HEK293 (cell line): ENCODE measurements around the gene ADGRL1.
"Not testable (repeated sequence)": the region's sequence is repeated elsewhere in the genome, so short reads cannot be mapped to it uniquely, and the experiment has no call there.

Experiments used
- CTCF ChIA-PET: fragments of 350-600 bp; formaldehyde crosslinking; extraction: SDS; loops from one replicate; lab custom pipeline; 2021; ENCODE audit warnings: antibody characterized with exemption; lab: Yijun Ruan, JAX
- POLR2A ChIA-PET: fragments of 300-600 bp; formaldehyde crosslinking; extraction: SDS; loops from one replicate; lab custom pipeline; 2020; ENCODE audit warnings: antibody characterized with exemption, inconsistent platforms; lab: Yijun Ruan, JAX
- H3K27ac ChIP-seq: fragments of 200-500 bp; sonication (Bioruptor generic); 2 replicates; pipeline ENCODE4 v1.5.1; 2014; ENCODE audit warnings: low read depth, low read length, control low read depth, inconsistent platforms; ENCODE audit errors: extremely low read depth
- H3K36me3 ChIP-seq, 2 experiments: fragments of 200-500 bp in 1 of 2; sonication (Bioruptor generic) in 1 of 2; 1 replicate in 1 of 2; 2 replicates in 1 of 2; pipeline ENCODE4 v1.5.1; 2014 to 2017; ENCODE audit warnings: inconsistent platforms in 2 of 2, low read length in 2 of 2; ENCODE audit not compliant: control insufficient read depth in 2 of 2, insufficient read depth in 1 of 2
- H3K4me1 ChIP-seq: fragments of 200-500 bp; sonication (Bioruptor generic); 2 replicates; pipeline ENCODE4 v1.5.1; 2014; ENCODE audit warnings: mild to moderate bottlenecking, low read length, inconsistent platforms; ENCODE audit not compliant: control insufficient read depth, insufficient read depth
- H3K4me3 ChIP-seq: 2 replicates; pipeline ENCODE4 v1.5.1; 2011; ENCODE audit warnings: low read depth, mild to moderate bottlenecking, control low read depth, low read length, moderate library complexity
- H3K9me3 ChIP-seq: fragments of 200-500 bp; sonication (Bioruptor generic); 2 replicates; pipeline ENCODE4 v1.5.1; 2014; ENCODE audit warnings: low read depth, low read length, inconsistent platforms; ENCODE audit not compliant: control insufficient read depth, insufficient read depth
- GLIS1 ChIP-seq: fragments of 450-650 bp; formaldehyde crosslinking; IDR thresholded peaks from 2 replicates; pipeline ENCODE4 v1.5.1; 2016; ENCODE audit warnings: missing biosample characterization, missing genetic modification characterization
- IKZF3 ChIP-seq: fragments of 450-650 bp; IDR thresholded peaks from 2 replicates; pipeline ENCODE4 v1.5.0; 2018; ENCODE audit warnings: missing biosample characterization, mild to moderate bottlenecking, missing genetic modification characterization, moderate library complexity
- OVOL3 ChIP-seq: fragments of 450-650 bp; formaldehyde crosslinking; IDR thresholded peaks from 2 replicates; pipeline ENCODE4 v1.5.1; 2016; ENCODE audit warnings: missing biosample characterization, missing genetic modification characterization
- PRDM6 ChIP-seq: fragments of 450-650 bp; formaldehyde crosslinking; IDR thresholded peaks from 2 replicates; pipeline ENCODE4 v1.5.1; 2017; ENCODE audit warnings: missing biosample characterization, missing genetic modification characterization
- TCF7L2 ChIP-seq: IDR thresholded peaks from 2 replicates; pipeline ENCODE4 v1.6.1; 2011; ENCODE audit warnings: low read depth, mild to moderate bottlenecking, inconsistent platforms, low read length, moderate library complexity, borderline replicate concordance
- TRIM28 ChIP-seq: IDR thresholded peaks from 2 replicates; pipeline ENCODE4 v1.6.1; 2011; ENCODE audit warnings: low read length, control low read depth, borderline replicate concordance
- ZBTB8A ChIP-seq: fragments of 450-650 bp; formaldehyde crosslinking; IDR thresholded peaks from 2 replicates; pipeline ENCODE4 v1.5.1; 2016; ENCODE audit warnings: missing biosample characterization, missing genetic modification characterization
- ZEB2 ChIP-seq: fragments of 450-650 bp; formaldehyde crosslinking; IDR thresholded peaks from 2 replicates; pipeline ENCODE4 v1.5.1; 2016; ENCODE audit warnings: missing biosample characterization, missing genetic modification characterization
- ZNF133 ChIP-seq: fragments of 450-650 bp; formaldehyde crosslinking; IDR thresholded peaks from 2 replicates; pipeline ENCODE4 v1.5.1; 2016; ENCODE audit warnings: missing biosample characterization, missing genetic modification characterization
- ZNF214 ChIP-seq: fragments of 450-650 bp; formaldehyde crosslinking; IDR thresholded peaks from 2 replicates; pipeline ENCODE4 v1.5.1; 2017; ENCODE audit warnings: missing biosample characterization, mild to moderate bottlenecking, missing genetic modification characterization, borderline replicate concordance
- ZNF280D ChIP-seq: fragments of 450-650 bp; formaldehyde crosslinking; IDR thresholded peaks from 2 replicates; pipeline ENCODE4 v1.5.1; 2016; ENCODE audit warnings: missing biosample characterization, missing genetic modification characterization
- ZNF292 ChIP-seq: fragments of 450-650 bp; formaldehyde crosslinking; IDR thresholded peaks from 2 replicates; pipeline ENCODE4 v1.5.1; 2016; ENCODE audit warnings: low read depth, missing biosample characterization, missing genetic modification characterization, borderline replicate concordance
- ZNF514 ChIP-seq: fragments of 450-650 bp; formaldehyde crosslinking; IDR thresholded peaks from 2 replicates; pipeline ENCODE4 v1.5.1; 2016; ENCODE audit warnings: missing biosample characterization, missing genetic modification characterization
- ZSCAN18 ChIP-seq: fragments of 450-650 bp; formaldehyde crosslinking; IDR thresholded peaks from 2 replicates; pipeline ENCODE4 v1.5.1; 2016; ENCODE audit warnings: missing biosample characterization, missing genetic modification characterization
- TF ChIP-seq, protein P1 (sequence below): fragments of 450-650 bp; formaldehyde crosslinking; conservative IDR thresholded peaks from 2 replicates; pipeline ENCODE4 v1.5.1; 2016; ENCODE audit warnings: low read depth, missing biosample characterization, missing genetic modification characterization
- TF ChIP-seq, protein P2 (sequence below): fragments of 450-650 bp; formaldehyde crosslinking; IDR thresholded peaks from 2 replicates; pipeline ENCODE4 v1.5.1; 2016; ENCODE audit warnings: missing biosample characterization, missing genetic modification characterization
- TF ChIP-seq, protein P3 (sequence below): fragments of 450-650 bp; formaldehyde crosslinking; IDR thresholded peaks from 2 replicates; pipeline ENCODE4 v1.5.1; 2017; ENCODE audit warnings: missing biosample characterization, missing genetic modification characterization

Gene ADGRL1

GRCh38 chr19:14226498-14226897 is 20.5 kb upstream of the ADGRL1 start:
- POLR2A ChIA-PET, H3K4me3 ChIP-seq, H3K4me1 ChIP-seq, H3K9me3 ChIP-seq, H3K27ac ChIP-seq, H3K36me3 ChIP-seq: not testable (repeated sequence)
- peak; percentile 71 for TF ChIP-seq GLIS1 (tag by site-specific recombination)
- CTCF ChIA-PET, result interaction anchor here (0.6 kb wide), 1 partner anchor 10 kb away, joined by 3 read pairs; no protein-coding TSS in a partner anchor

GRCh38 chr19:14222886-14223285 is 16.9 kb upstream of the ADGRL1 start:
- ChIA-PET CTCF (interaction anchor here (0.7 kb wide), 1 partner anchor 115 kb away, joined by 5 read pairs; no protein-coding TSS in a partner anchor), POLR2A (no interaction called here)
- Histone ChIP-seq H3K4me1 (no peaks in the 10 kb centered on the region; the same call in 1 of the 2 replicates), H3K9me3 (no peaks in the 10 kb centered on the region), H3K4me3 (no peak overlapping the region), H3K36me3 (no peaks in the 10 kb centered on the region), H3K27ac (no peak overlapping the region)
- TF ChIP-seq, protein P1, sequence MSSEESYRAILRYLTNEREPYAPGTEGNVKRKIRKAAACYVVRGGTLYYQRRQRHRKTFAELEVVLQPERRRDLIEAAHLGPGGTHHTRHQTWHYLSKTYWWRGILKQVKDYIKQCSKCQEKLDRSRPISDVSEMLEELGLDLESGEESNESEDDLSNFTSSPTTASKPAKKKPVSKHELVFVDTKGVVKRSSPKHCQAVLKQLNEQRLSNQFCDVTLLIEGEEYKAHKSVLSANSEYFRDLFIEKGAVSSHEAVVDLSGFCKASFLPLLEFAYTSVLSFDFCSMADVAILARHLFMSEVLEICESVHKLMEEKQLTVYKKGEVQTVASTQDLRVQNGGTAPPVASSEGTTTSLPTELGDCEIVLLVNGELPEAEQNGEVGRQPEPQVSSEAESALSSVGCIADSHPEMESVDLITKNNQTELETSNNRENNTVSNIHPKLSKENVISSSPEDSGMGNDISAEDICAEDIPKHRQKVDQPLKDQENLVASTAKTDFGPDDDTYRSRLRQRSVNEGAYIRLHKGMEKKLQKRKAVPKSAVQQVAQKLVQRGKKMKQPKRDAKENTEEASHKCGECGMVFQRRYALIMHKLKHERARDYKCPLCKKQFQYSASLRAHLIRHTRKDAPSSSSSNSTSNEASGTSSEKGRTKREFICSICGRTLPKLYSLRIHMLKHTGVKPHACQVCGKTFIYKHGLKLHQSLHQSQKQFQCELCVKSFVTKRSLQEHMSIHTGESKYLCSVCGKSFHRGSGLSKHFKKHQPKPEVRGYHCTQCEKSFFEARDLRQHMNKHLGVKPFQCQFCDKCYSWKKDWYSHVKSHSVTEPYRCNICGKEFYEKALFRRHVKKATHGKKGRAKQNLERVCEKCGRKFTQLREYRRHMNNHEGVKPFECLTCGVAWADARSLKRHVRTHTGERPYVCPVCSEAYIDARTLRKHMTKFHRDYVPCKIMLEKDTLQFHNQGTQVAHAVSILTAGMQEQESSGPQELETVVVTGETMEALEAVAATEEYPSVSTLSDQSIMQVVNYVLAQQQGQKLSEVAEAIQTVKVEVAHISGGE, result no peak
- TF ChIP-seq ZNF280D (no peak), TRIM28 (no peak), IKZF3 (tag by site-specific recombination) (no peak), ZNF133 (tag by site-specific recombination) (no peak), ZSCAN18 (tag by site-specific recombination) (no peak), TCF7L2 (no peak), ZEB2 (no peak), ZNF292 (tag by site-specific recombination) (no peak), ZBTB8A (tag by site-specific recombination) (no peak), ZNF514 (tag by site-specific recombination) (no peak), ZNF214 (tag by site-specific recombination) (no peak), OVOL3 (no peak), PRDM6 (no peak)
- TF ChIP-seq, protein P2, sequence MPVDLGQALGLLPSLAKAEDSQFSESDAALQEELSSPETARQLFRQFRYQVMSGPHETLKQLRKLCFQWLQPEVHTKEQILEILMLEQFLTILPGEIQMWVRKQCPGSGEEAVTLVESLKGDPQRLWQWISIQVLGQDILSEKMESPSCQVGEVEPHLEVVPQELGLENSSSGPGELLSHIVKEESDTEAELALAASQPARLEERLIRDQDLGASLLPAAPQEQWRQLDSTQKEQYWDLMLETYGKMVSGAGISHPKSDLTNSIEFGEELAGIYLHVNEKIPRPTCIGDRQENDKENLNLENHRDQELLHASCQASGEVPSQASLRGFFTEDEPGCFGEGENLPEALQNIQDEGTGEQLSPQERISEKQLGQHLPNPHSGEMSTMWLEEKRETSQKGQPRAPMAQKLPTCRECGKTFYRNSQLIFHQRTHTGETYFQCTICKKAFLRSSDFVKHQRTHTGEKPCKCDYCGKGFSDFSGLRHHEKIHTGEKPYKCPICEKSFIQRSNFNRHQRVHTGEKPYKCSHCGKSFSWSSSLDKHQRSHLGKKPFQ (tag by site-specific recombination), result no peak
- TF ChIP-seq, protein P3, sequence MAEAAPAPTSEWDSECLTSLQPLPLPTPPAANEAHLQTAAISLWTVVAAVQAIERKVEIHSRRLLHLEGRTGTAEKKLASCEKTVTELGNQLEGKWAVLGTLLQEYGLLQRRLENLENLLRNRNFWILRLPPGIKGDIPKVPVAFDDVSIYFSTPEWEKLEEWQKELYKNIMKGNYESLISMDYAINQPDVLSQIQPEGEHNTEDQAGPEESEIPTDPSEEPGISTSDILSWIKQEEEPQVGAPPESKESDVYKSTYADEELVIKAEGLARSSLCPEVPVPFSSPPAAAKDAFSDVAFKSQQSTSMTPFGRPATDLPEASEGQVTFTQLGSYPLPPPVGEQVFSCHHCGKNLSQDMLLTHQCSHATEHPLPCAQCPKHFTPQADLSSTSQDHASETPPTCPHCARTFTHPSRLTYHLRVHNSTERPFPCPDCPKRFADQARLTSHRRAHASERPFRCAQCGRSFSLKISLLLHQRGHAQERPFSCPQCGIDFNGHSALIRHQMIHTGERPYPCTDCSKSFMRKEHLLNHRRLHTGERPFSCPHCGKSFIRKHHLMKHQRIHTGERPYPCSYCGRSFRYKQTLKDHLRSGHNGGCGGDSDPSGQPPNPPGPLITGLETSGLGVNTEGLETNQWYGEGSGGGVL, result no peak

- H3K27ac ChIP-seq, H3K9me3 ChIP-seq, H3K4me3 ChIP-seq, POLR2A ChIA-PET, H3K36me3 ChIP-seq, H3K4me1 ChIP-seq: not testable (repeated sequence)
- CTCF ChIA-PET, result interaction anchor here (0.7 kb wide), 1 partner anchor 96 kb away, joined by 3 read pairs; no protein-coding TSS in a partner anchor
Observed at GRCh38 chr19:14221345-14221744, 15.4 kb upstream of the ADGRL1 start.
